HG02970 (cell line): ENCODE results near the gene ZMYM5.
A peak's percentile ranks its signal among the peaks of the same experiment; 100 is the strongest.
"Not testable (repeated sequence)": the region's sequence is repeated elsewhere in the genome, so short reads cannot be mapped to it uniquely, and the experiment has no call there.

Experiments used
- ATAC-seq: cut with Tn5 transposase; IDR thresholded peaks from one replicate; pipeline ENCODE4 v1.9.1; 2021; ENCODE audit warnings: mild to moderate bottlenecking, moderate library complexity, moderate number of reproducible peaks; ENCODE audit not compliant: unreplicated experiment, low FRiP score

ZMYM5 gene

GRCh38 chr13:19834704-19835103 lies 28.7 kb downstream of the ZMYM5 start:
- no peak for ATAC-seq

GRCh38 chr13:19822673-19823072 lies 40.8 kb downstream of the ZMYM5 start:
- no peak for ATAC-seq

- no peak for ATAC-seq
Measured at GRCh38 chr13:19818223-19818842, 45.1 kb downstream of the ZMYM5 start.

- ATAC-seq = no peak
Measured at GRCh38 chr13:19817510-19818158, 45.8 kb downstream of the ZMYM5 start.

GRCh38 chr13:19817106-19817505 lies 46.3 kb downstream of the ZMYM5 start:
- ATAC-seq = no peak

- ATAC-seq = not testable (repeated sequence)
Measured at GRCh38 chr13:19815842-19816241, 47.6 kb downstream of the ZMYM5 start.

- no peak for ATAC-seq
Measured at GRCh38 chr13:19810996-19811881, 52.2 kb downstream of the ZMYM5 start.

GRCh38 chr13:19810151-19810550 lies 53.3 kb downstream of the ZMYM5 start:
- no peak for ATAC-seq

GRCh38 chr13:19805765-19806164 lies 57.7 kb downstream of the ZMYM5 start:
- ATAC-seq = no peak

GRCh38 chr13:19795956-19796355 lies 67.5 kb downstream of the ZMYM5 start:
- no peak for ATAC-seq

GRCh38 chr13:19794631-19795030 lies 68.8 kb downstream of the ZMYM5 start:
- ATAC-seq = no peak

- no peak for ATAC-seq
Measured at GRCh38 chr13:19791953-19792537, 71.4 kb downstream of the ZMYM5 start.

GRCh38 chr13:19782727-19783682 lies 80.4 kb downstream of the ZMYM5 start, which contains the start of gene PSPC1:
TSS of gene PSPC1 (minus strand) at chr13:19782945. CDS start at chr13:19782757, 188 bp downstream.
- peak; percentile 86 for ATAC-seq

- ATAC-seq = peak; percentile 42
Measured at GRCh38 chr13:19782049-19782726, 81.3 kb downstream of the ZMYM5 start.

GRCh38 chr13:19781526-19781925 lies 81.9 kb downstream of the ZMYM5 start:
- ATAC-seq = no peak

- not testable (repeated sequence) for ATAC-seq
Measured at GRCh38 chr13:19780753-19781418, 82.6 kb downstream of the ZMYM5 start.
